ENCODE measurements around the gene C1orf52. TPM values are rescaled to one million over a fixed set of nuclear protein-coding genes. Genes with fewer than 3 reads are reported as not detected.

Gene C1orf52
- total RNA-seq, 1 donor from 2014 or later, result 55.8 TPM

GRCh38 chr1:85295654-85296053, 36.2 kb upstream of the C1orf52 start:
- H3K9ac ChIP-seq, result no peak overlapping the region
- Mint-ChIP-seq H3K36me3 (no peaks in the 10 kb centered on the region), H3K27me3 (ENCODE audit: insufficient read depth, low read depth) (peaks cover 3% of the 10 kb centered on the region), H3K4me3 (no peak overlapping the region), H3K27ac (no peak overlapping the region), H3K9me3 (no peaks in the 10 kb centered on the region), H3K4me1 (no peaks in the 10 kb centered on the region)
- H3K27ac ChIP-seq, result no peak overlapping the region
- no peaks in the 10 kb centered on the region for H3K27me3 ChIP-seq
- no peak for TF ChIP-seq EZH2phosphoT487 (IDR thresholded peaks at IDR 0.05)
- no peak overlapping the region for H3K4me3 ChIP-seq
- H3K4me1 ChIP-seq, result no peaks in the 10 kb centered on the region
- no peaks in the 10 kb centered on the region for H4K20me1 ChIP-seq (ENCODE audit: low read depth)
- no peak for DNase-seq (ENCODE audit: low spot score)
- H2AFZ ChIP-seq (replicated peaks), result no peak overlapping the region
- no peak overlapping the region for H3K4me2 ChIP-seq
- H3K36me3 ChIP-seq, result no peaks in the 10 kb centered on the region
- no peaks in the 10 kb centered on the region for H3K9me3 ChIP-seq (ENCODE audit: low read depth)
- no peaks in the 10 kb centered on the region for H3F3A ChIP-seq (ENCODE audit: low read depth)
- no peaks in the 10 kb centered on the region for H3K79me2 ChIP-seq (ENCODE audit: low read depth)

- Histone ChIP-seq H4K20me1 (ENCODE audit: low read depth) (no peaks in the 10 kb centered on the region), H2AFZ (replicated peaks) (no peak overlapping the region), H3K27ac (no peak overlapping the region), H3K36me3 (no peaks in the 10 kb centered on the region), H3K4me1 (no peaks in the 10 kb centered on the region), H3K9me3 (ENCODE audit: low read depth) (no peaks in the 10 kb centered on the region), H3K4me3 (no peak overlapping the region), H3K9ac (no peak overlapping the region), H3K27me3 (no peaks in the 10 kb centered on the region), H3F3A (ENCODE audit: low read depth) (no peaks in the 10 kb centered on the region), H3K4me2 (no peak overlapping the region), H3K79me2 (ENCODE audit: low read depth) (no peaks in the 10 kb centered on the region)
- no peak for DNase-seq (ENCODE audit: low spot score)
- no peak for TF ChIP-seq EZH2phosphoT487 (IDR thresholded peaks at IDR 0.05)
- no peak for TF ChIP-seq EZH2 (IDR thresholded peaks at IDR 0.05)
- TF ChIP-seq CTCF (IDR thresholded peaks at IDR 0.05), result no peak
- H3K36me3 Mint-ChIP-seq, result no peaks in the 10 kb centered on the region
- no peak overlapping the region for H3K4me3 Mint-ChIP-seq
- peaks cover 3% of the 10 kb centered on the region for H3K27me3 Mint-ChIP-seq (ENCODE audit: insufficient read depth, low read depth)
- H3K9me3 Mint-ChIP-seq, result no peaks in the 10 kb centered on the region
- H3K4me1 Mint-ChIP-seq, result no peaks in the 10 kb centered on the region
- H3K27ac Mint-ChIP-seq, result no peak overlapping the region
Observed at GRCh38 chr1:85295006-85295431, 35.6 kb upstream of the C1orf52 start.

GRCh38 chr1:85290826-85291225, 31.4 kb upstream of the C1orf52 start:
- Histone ChIP-seq H3K4me1 (no peaks in the 10 kb centered on the region), H3F3A (ENCODE audit: low read depth) (no peaks in the 10 kb centered on the region), H3K9me3 (ENCODE audit: low read depth) (no peaks in the 10 kb centered on the region), H3K27ac (no peak overlapping the region), H2AFZ (replicated peaks) (no peak overlapping the region), H3K9ac (no peak overlapping the region), H4K20me1 (ENCODE audit: low read depth) (no peaks in the 10 kb centered on the region), H3K79me2 (ENCODE audit: low read depth) (no peaks in the 10 kb centered on the region), H3K4me2 (no peak overlapping the region), H3K4me3 (no peak overlapping the region), H3K27me3 (no peaks in the 10 kb centered on the region), H3K36me3 (no peaks in the 10 kb centered on the region)
- Mint-ChIP-seq H3K4me3 (no peak overlapping the region), H3K4me1 (no peaks in the 10 kb centered on the region), H3K9me3 (no peaks in the 10 kb centered on the region), H3K36me3 (no peaks in the 10 kb centered on the region), H3K27me3 (ENCODE audit: insufficient read depth, low read depth) (peaks cover 3% of the 10 kb centered on the region), H3K27ac (no peak overlapping the region)
- TF ChIP-seq EZH2phosphoT487 (IDR thresholded peaks at IDR 0.05) (no peak), CTCF (IDR thresholded peaks at IDR 0.05) (no peak), EZH2 (IDR thresholded peaks at IDR 0.05) (no peak)
- DNase-seq (ENCODE audit: low spot score), result no peak

- Histone ChIP-seq H3K27ac (no peak overlapping the region), H2AFZ (replicated peaks) (no peak overlapping the region), H3K4me2 (no peak overlapping the region)
Observed at GRCh38 chr1:85289848-85290335, 30.4 kb upstream of the C1orf52 start.

More at GRCh38 chr1:85289848-85290335, 30.4 kb upstream of the C1orf52 start:
- no peaks in the 10 kb centered on the region for H4K20me1 ChIP-seq (ENCODE audit: low read depth)
- no peaks in the 10 kb centered on the region for H3K79me2 ChIP-seq (ENCODE audit: low read depth)
- no peaks in the 10 kb centered on the region for H3K36me3 Mint-ChIP-seq
- no peaks in the 10 kb centered on the region for H3K4me1 ChIP-seq
- no peak overlapping the region for H3K4me3 Mint-ChIP-seq
- no peaks in the 10 kb centered on the region for H3K36me3 ChIP-seq
- H3K27ac Mint-ChIP-seq, result no peak overlapping the region
- H3F3A ChIP-seq (ENCODE audit: low read depth), result no peaks in the 10 kb centered on the region
- H3K4me3 ChIP-seq, result no peak overlapping the region
- DNase-seq (ENCODE audit: low spot score), result no peak
- H3K9me3 Mint-ChIP-seq, result no peaks in the 10 kb centered on the region
- H3K9me3 ChIP-seq (ENCODE audit: low read depth), result no peaks in the 10 kb centered on the region
- H3K4me1 Mint-ChIP-seq, result no peaks in the 10 kb centered on the region
- no peak for TF ChIP-seq CTCF (IDR thresholded peaks at IDR 0.05)
- TF ChIP-seq EZH2phosphoT487 (IDR thresholded peaks at IDR 0.05), result no peak
- no peak for TF ChIP-seq EZH2 (IDR thresholded peaks at IDR 0.05)
- H3K27me3 Mint-ChIP-seq (ENCODE audit: insufficient read depth, low read depth), result peaks cover 3% of the 10 kb centered on the region
- no peaks in the 10 kb centered on the region for H3K27me3 ChIP-seq
- H3K9ac ChIP-seq, result no peak overlapping the region
